ENCODE data around the gene KIRREL3.

KIRREL3 gene

GRCh38 chr11:126725043-126725442 is 275.5 kb downstream of the KIRREL3 start:
- H3K4me3 ChIP-seq (ENCODE audit: low read length): no peak overlapping the region
- no peak for TF ChIP-seq CTCF (conservative IDR thresholded peaks at IDR 0.05; ENCODE audit: low read depth, low read length)
- DNase-seq (ENCODE audit: low read depth): no peak

- no peak overlapping the region for H3K4me3 ChIP-seq (ENCODE audit: low read length)
- no peak for TF ChIP-seq CTCF (conservative IDR thresholded peaks at IDR 0.05; ENCODE audit: low read depth, low read length)
- DNase-seq (ENCODE audit: low read depth): no peak
Measured at GRCh38 chr11:126723665-126724045, 276.9 kb downstream of the KIRREL3 start.

GRCh38 chr11:126722956-126723664 is 277.5 kb downstream of the KIRREL3 start:
- no peak overlapping the region for H3K4me3 ChIP-seq (ENCODE audit: low read length)
- no peak for TF ChIP-seq CTCF (conservative IDR thresholded peaks at IDR 0.05; ENCODE audit: low read depth, low read length)
- no peak for DNase-seq (ENCODE audit: low read depth)

GRCh38 chr11:126722006-126722736 is 278.4 kb downstream of the KIRREL3 start:
- TF ChIP-seq CTCF (conservative IDR thresholded peaks at IDR 0.05; ENCODE audit: low read depth, low read length): no peak
- no peak for DNase-seq (ENCODE audit: low read depth)
- H3K4me3 ChIP-seq (ENCODE audit: low read length): no peak overlapping the region

- no peak for TF ChIP-seq CTCF (conservative IDR thresholded peaks at IDR 0.05; ENCODE audit: low read depth, low read length)
- H3K4me3 ChIP-seq (ENCODE audit: low read length): no peak overlapping the region
- no peak for DNase-seq (ENCODE audit: low read depth)
Measured at GRCh38 chr11:126720539-126721235, 279.9 kb downstream of the KIRREL3 start.

GRCh38 chr11:126719740-126720139 is 280.8 kb downstream of the KIRREL3 start:
- TF ChIP-seq CTCF (conservative IDR thresholded peaks at IDR 0.05; ENCODE audit: low read depth, low read length): no peak
- no peak overlapping the region for H3K4me3 ChIP-seq (ENCODE audit: low read length)
- DNase-seq (ENCODE audit: low read depth): no peak
